Transverse colon (tissue), 3 donors: ENCODE measurements around the gene N4BP2L1.

ENCODE experiments used
- CTCF ChIP-seq, 5 experiments: fragments of 200-600 bp in 3 of 5; fragments of 450-650 bp in 2 of 5; sonication (generic) in 3 of 5; IDR thresholded peaks; 1 replicate in 2 of 5; 2 replicates in 3 of 5; pipeline ENCODE4 v1.5.1; 2016 to 2017; ENCODE audit warnings: antibody characterized with exemption in 5 of 5, inconsistent platforms in 3 of 5, mild to moderate bottlenecking in 2 of 5, moderate library complexity in 1 of 5
- POLR2A ChIP-seq: fragments of 450-650 bp; IDR thresholded peaks from one replicate; pipeline ENCODE4 v1.6.1; 2016; ENCODE audit warnings: antibody characterized with exemption, mild to moderate bottlenecking, moderate library complexity

- no peak for TF ChIP-seq CTCF (IDR thresholded peaks at IDR 0.05)
- no peak for TF ChIP-seq POLR2A
Measured at GRCh38 chr13:32445461-32445860, 17.5 kb upstream of the N4BP2L1 start.
